Keratinocyte (primary cell): Measurements from ENCODE around the gene SLCO2B1.

Experiments
- CTCF ChIP-seq, 3 experiments: IDR thresholded peaks in 1 of 3; conservative IDR thresholded peaks in 1 of 3; optimal IDR thresholded peaks in 1 of 3; 2 replicates in 2 of 3; 3 replicates in 1 of 3; pipeline versions ENCODE3 to v1.5.1; 2011; ENCODE audit warnings: low read length in 3 of 3, mild to moderate bottlenecking in 3 of 3, moderate library complexity in 2 of 3, control low read depth in 1 of 3, inconsistent platforms in 1 of 3; ENCODE audit not compliant: insufficient read depth in 2 of 3; ENCODE audit errors: extremely low read depth in 1 of 3
- EZH2 ChIP-seq: IDR thresholded peaks from one replicate; pipeline ENCODE4 v1.6.1; 2012; ENCODE audit warnings: inconsistent platforms, mild to moderate bottlenecking, low read length, moderate library complexity

- TF ChIP-seq CTCF (optimal IDR thresholded peaks at IDR 0.05 in 1 of 3, IDR thresholded peaks at IDR 0.05 in 1 of 3, conservative IDR thresholded peaks at IDR 0.05 in 1 of 3; ENCODE audit: extremely low read depth in 1 of 3, insufficient read depth in 2 of 3, low read length in 3 of 3) (no peak), EZH2 (no peak)
Measured at GRCh38 chr11:75196426-75196825, 45.5 kb downstream of the SLCO2B1 start.
